H1 (cell line): ENCODE measurements around the gene PIGT. TPM values are rescaled to one million over a fixed set of nuclear protein-coding genes. Genes with fewer than 3 reads are reported as not detected.

Experiments
- EP300 ChIP-seq, 2 experiments: IDR thresholded peaks; 1 replicate in 1 of 2; 2 replicates in 1 of 2; pipeline ENCODE4 v1.6.1; 2011 to 2012; ENCODE audit warnings: low read depth in 2 of 2, low read length in 2 of 2, mild to moderate bottlenecking in 2 of 2, borderline replicate concordance in 1 of 2, inconsistent platforms in 1 of 2, moderate library complexity in 1 of 2
- KDM1A ChIP-seq: fragments of 200-600, 300-600 bp; sonication (generic); IDR thresholded peaks from 2 replicates; pipeline ENCODE4 v1.7.1; 2016; ENCODE audit warnings: mild to moderate bottlenecking, low read length, borderline replicate concordance
- POU5F1 ChIP-seq: IDR thresholded peaks from 2 replicates; pipeline ENCODE4 v1.6.1; 2011; ENCODE audit warnings: low read depth, mild to moderate bottlenecking, low read length, moderate library complexity
- TAF7 ChIP-seq: optimal IDR thresholded peaks from 2 replicates; pipeline ENCODE3; 2011; ENCODE audit warnings: low read depth, mild to moderate bottlenecking, inconsistent platforms, low read length, moderate library complexity, borderline replicate concordance
- polyA plus RNA-seq, 7 experiments: library from polyadenylated mRNA; depleted of rRNA in 3 of 7; stranded (reverse) in 5 of 7; unstranded in 2 of 7; fragments of >200 nt in 5 of 7; fragments of 200-250 nt in 2 of 7; gene quantifications; 1 replicate in 5 of 7; 2 replicates in 1 of 7; 4 replicates in 1 of 7; pipeline versions ENCODE4 v1.2.1 to v1.2.3, GENCODE V29; 2011 to 2013; ENCODE audit warnings: missing spikeins in 2 of 7, mixed read lengths in 2 of 7
- total RNA-seq: library from RNA; stranded (reverse); fragmentation: NEBNext Ultra II Directional; extraction: Animal tissue kit (Norgen Biotek cat#: 25700); gene quantifications from 2 replicates; pipeline ENCODE4 v1.2.1, GENCODE V29; 2021

The PIGT gene
- total and polyA plus RNA-seq, 2 of the 8 experiments (the other 6 are each of a cell fraction or from before 2014, with no cell fraction given) = 66.0 to 89.7 TPM

DNA sequence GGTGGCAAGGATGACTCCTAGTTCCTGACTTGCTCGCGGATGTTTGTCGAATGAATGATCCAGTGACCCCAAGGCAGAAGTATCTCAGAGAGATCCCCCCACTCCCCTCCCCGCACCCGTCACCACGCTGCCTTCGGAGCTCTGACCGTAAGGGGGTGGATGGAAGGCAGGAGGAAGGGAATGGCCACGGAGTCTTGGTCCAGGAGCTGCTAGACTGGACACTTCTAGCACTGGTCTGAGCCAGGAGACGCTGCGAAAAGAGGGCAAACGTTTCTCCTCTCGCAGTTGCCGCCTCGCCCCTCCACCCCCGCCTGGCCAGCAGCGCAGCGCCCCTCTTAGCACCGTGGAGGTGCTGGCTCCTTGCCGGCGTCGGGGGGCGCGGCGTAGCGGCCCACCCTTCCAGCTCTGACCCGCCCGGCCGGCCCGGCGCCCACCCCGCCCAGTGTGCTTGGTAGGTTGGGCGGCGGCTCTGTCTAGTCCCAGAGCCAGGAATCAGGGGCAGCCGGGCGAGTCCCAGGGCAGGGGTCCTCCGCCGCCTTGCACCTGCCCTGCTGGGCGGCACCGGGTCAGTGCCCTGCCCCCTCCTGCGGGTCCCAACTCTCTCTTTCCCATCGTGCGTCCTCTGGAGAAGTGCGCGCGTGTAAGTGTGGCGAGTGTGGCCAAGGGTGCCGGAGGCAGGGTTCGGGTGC is 10.2 kb upstream of the PIGT start (continued):
- TF ChIP-seq POU5F1 = no peak
- peak; percentile 44 for TF ChIP-seq TAF7
- TF ChIP-seq EP300 (IDR thresholded peaks at IDR 0.05; ENCODE audit: borderline replicate concordance in 1 of 2, low read depth in 2 of 2, low read length in 2 of 2) = no peak
- TF ChIP-seq KDM1A = no peak
